A549 (cell line): Measurements from ENCODE around the gene RTKN2. TPM values are rescaled to one million over a fixed set of nuclear protein-coding genes. Genes with fewer than 3 reads are reported as not detected.

Experiments used
- ATAC-seq, 2 experiments: fragments of 200-7000 bp in 1 of 2; fragments of >200 bp in 1 of 2; cut with Nextera tagmentation in 1 of 2; cut with Tn5 transposase in 1 of 2; 3 replicates each; pipeline versions ENCODE4 v1.8.0 to v1.9.1; 2018 to 2020; ENCODE audit warnings: mild to moderate bottlenecking in 1 of 2, moderate library complexity in 1 of 2
- CTCF ChIA-PET: fragments of 300-600 bp; sonication (Branson Sonifier 250); formaldehyde crosslinking; extraction: SDS; loops from one replicate; lab custom pipeline; 2021; ENCODE audit warnings: antibody characterized with exemption, inconsistent platforms; lab: Yijun Ruan, JAX
- POLR2A ChIA-PET: fragments of 350-600 bp; formaldehyde crosslinking; extraction: SDS; loops from one replicate; lab custom pipeline; 2021; ENCODE audit warnings: antibody characterized with exemption, inconsistent platforms; lab: Yijun Ruan, JAX
- DNase-seq, 2 experiments: peaks; one replicate each; pipeline versions ENCODE4 v3.0.0 to v3.0.0-alpha.2; 2011 to 2016; ENCODE audit warnings: low read depth in 1 of 2, low spot score in 1 of 2
- FAIRE-seq: peaks from 2 replicates; lab custom pipeline; 2011; peaks lifted over from hg19 to GRCh38; lab: Jason Lieb, UNC
- H3K27ac ChIP-seq, 2 experiments: fragments of >200 bp; sonication (Bioruptor Twin); formaldehyde crosslinking; 3 replicates each; pipeline ENCODE4 v1.5.1; 2016 to 2017
- H3K4me1 ChIP-seq: fragments of >200 bp; sonication (Bioruptor Twin); formaldehyde crosslinking; 3 replicates; pipeline ENCODE4 v1.6.1; 2016
- H3K4me2 ChIP-seq: fragments of >200 bp; sonication (Bioruptor Twin); formaldehyde crosslinking; 3 replicates; pipeline ENCODE4 v1.6.1; 2016
- H3K4me3 ChIP-seq: fragments of >200 bp; sonication (Bioruptor Twin); formaldehyde crosslinking; 3 replicates; pipeline ENCODE4 v1.5.1; 2016
- H3K9me3 ChIP-seq: fragments of >200 bp; sonication (Bioruptor Twin); formaldehyde crosslinking; 3 replicates; pipeline ENCODE4 v1.6.1; 2016
- BHLHE40 ChIP-seq: IDR thresholded peaks from 2 replicates; pipeline ENCODE4 v1.6.1; 2012; ENCODE audit warnings: low read depth, low read length, inconsistent platforms
- CEBPB ChIP-seq, 2 experiments: fragments of >200 bp in 1 of 2; sonication (Bioruptor Twin) in 1 of 2; formaldehyde crosslinking in 1 of 2; IDR thresholded peaks; 2 replicates each; pipeline ENCODE4 v1.6.1; 2012 to 2016
- E2F6 ChIP-seq: IDR thresholded peaks from 2 replicates; pipeline ENCODE4 v1.6.1; 2012; ENCODE audit warnings: low read depth, borderline replicate concordance
- EHMT2 ChIP-seq: fragments of 200-600 bp; sonication (generic); IDR thresholded peaks from 2 replicates; pipeline ENCODE4 v1.6.1; 2016; ENCODE audit warnings: antibody characterized with exemption, low read depth, mild to moderate bottlenecking, moderate library complexity
- ELK1 ChIP-seq: fragments of 150-350 bp; IDR thresholded peaks from 2 replicates; pipeline ENCODE4 v1.6.1; 2014; ENCODE audit warnings: low read depth, mild to moderate bottlenecking, low read length
- FOSB ChIP-seq: fragments of 250-450 bp; sonication (Bioruptor Pico); IDR thresholded peaks from 2 replicates; pipeline ENCODE4 v1.5.0; 2020; ENCODE audit warnings: mild to moderate bottlenecking, moderate library complexity
- HMGXB4 ChIP-seq: fragments of 250-450 bp; sonication (Bioruptor Pico); IDR thresholded peaks from 2 replicates; pipeline ENCODE4 v1.5.0; 2021; ENCODE audit warnings: mild to moderate bottlenecking, moderate library complexity, borderline replicate concordance
- HOXA7 ChIP-seq: fragments of 250-450 bp; sonication (Bioruptor Pico); IDR thresholded peaks from 2 replicates; pipeline ENCODE4 v1.5.0; 2020; ENCODE audit warnings: mild to moderate bottlenecking, moderate library complexity
- HOXB13 ChIP-seq: fragments of 250-450 bp; sonication (Bioruptor Pico); IDR thresholded peaks from 2 replicates; pipeline ENCODE4 v1.5.0; 2020; ENCODE audit warnings: low read depth, mild to moderate bottlenecking, moderate library complexity
- HOXB5 ChIP-seq: fragments of 250-450 bp; sonication (Bioruptor Pico); IDR thresholded peaks from 2 replicates; pipeline ENCODE4 v1.5.0; 2020; ENCODE audit warnings: mild to moderate bottlenecking, moderate library complexity
- KDM5A ChIP-seq: fragments of 200-600 bp; sonication (generic); IDR thresholded peaks from 2 replicates; pipeline ENCODE4 v1.6.1; 2016; ENCODE audit warnings: antibody characterized with exemption, mild to moderate bottlenecking
- MAZ ChIP-seq: fragments of 150-350 bp; IDR thresholded peaks from 2 replicates; pipeline ENCODE4 v1.6.1; 2014; ENCODE audit warnings: antibody characterized with exemption, low read depth, low read length, borderline replicate concordance
- NPAS2 ChIP-seq: fragments of 250-450 bp; sonication (Bioruptor Pico); IDR thresholded peaks from 2 replicates; pipeline ENCODE4 v1.8.0; 2022; ENCODE audit warnings: mild to moderate bottlenecking, moderate library complexity, borderline replicate concordance
- POLR2A ChIP-seq: IDR thresholded peaks from 2 replicates; pipeline ENCODE4 v1.6.1; 2012; ENCODE audit warnings: mild to moderate bottlenecking, low read length
- POLR2AphosphoS2 ChIP-seq: conservative IDR thresholded peaks from 2 replicates; pipeline ENCODE4 v1.6.1; 2012; ENCODE audit warnings: low read length, improper control_type of control experiment, inconsistent platforms
- RARB ChIP-seq: fragments of 250-450 bp; sonication (Bioruptor Pico); IDR thresholded peaks from 2 replicates; pipeline ENCODE4 v1.8.0; 2021; ENCODE audit warnings: mild to moderate bottlenecking, moderate library complexity
- RCOR1 ChIP-seq: fragments of 150-350 bp; IDR thresholded peaks from 2 replicates; pipeline ENCODE4 v1.6.1; 2014; ENCODE audit warnings: antibody characterized with exemption, low read length, low read depth
- REST ChIP-seq: fragments of 200-600 bp; sonication (generic); IDR thresholded peaks from 2 replicates; pipeline ENCODE4 v1.6.1; 2016; ENCODE audit warnings: antibody characterized with exemption, mild to moderate bottlenecking, moderate library complexity
- RFX5 ChIP-seq: fragments of 450-650 bp; IDR thresholded peaks from 2 replicates; pipeline ENCODE4 v1.7.1; 2014; ENCODE audit warnings: antibody characterized with exemption, mild to moderate bottlenecking, moderate library complexity
- SREBF2 ChIP-seq: fragments of 450-650 bp; IDR thresholded peaks from 2 replicates; pipeline ENCODE4 v1.6.1; 2014; ENCODE audit warnings: mild to moderate bottlenecking, moderate library complexity
- USF2 ChIP-seq: fragments of 450-650 bp; IDR thresholded peaks from 2 replicates; pipeline ENCODE4 v1.6.1; 2014; ENCODE audit warnings: antibody characterized with exemption
- ZFP36 ChIP-seq: fragments of 450-650 bp; IDR thresholded peaks from 2 replicates; pipeline ENCODE4 v1.6.1; 2014; ENCODE audit warnings: borderline replicate concordance; ENCODE audit not compliant: partially characterized antibody
- ZNF302 ChIP-seq: fragments of 250-450 bp; sonication (Bioruptor Pico); IDR thresholded peaks from 2 replicates; pipeline ENCODE4 v1.9.0; 2021; ENCODE audit warnings: inconsistent platforms, mild to moderate bottlenecking, moderate library complexity
- ZSCAN20 ChIP-seq: fragments of 250-450 bp; sonication (Bioruptor Pico); IDR thresholded peaks from 2 replicates; pipeline ENCODE4 v1.8.0; 2022; ENCODE audit warnings: mild to moderate bottlenecking, moderate library complexity
- WGBS: methylation state at CpG from one replicate; pipeline ENCODE4 v1.1.6; 2017; ENCODE audit errors: missing lambda C conversion rate; 5-methylcytosine and 5-hydroxymethylcytosine counted together
- polyA plus RNA-seq, 4 experiments: library from polyadenylated mRNA; depleted of rRNA in 3 of 4; stranded (reverse); fragments of >200 nt; fragmentation: RNase III in 1 of 4; extraction: RNeasy Plus Mini Kit Qiagen cat#74134 plus additional on column Dnase treatment in 1 of 4; gene quantifications; 2 replicates in 3 of 4; 3 replicates in 1 of 4; pipeline ENCODE4 v1.2.3, GENCODE V29; 2011 to 2017

Gene RTKN2
- polyA plus RNA-seq, 2 of the 4 experiments (the other 2 are of a cell fraction) = 1.8 to 2.4 TPM

GRCh38 chr10:62305813-62306212, 37.2 kb upstream of the RTKN2 start:
- CTCF ChIA-PET = no interaction called here
- no peak overlapping the region for H3K4me2 ChIP-seq
- no peak for DNase-seq
- no peak for ATAC-seq
- FAIRE-seq = no peak
- no peak for TF ChIP-seq EHMT2
- no peak for TF ChIP-seq HMGXB4
- no peak for TF ChIP-seq RCOR1
- TF ChIP-seq ZNF302 (CRISPR knock-in tag) = no peak
- no peak for TF ChIP-seq USF2
- no peak for TF ChIP-seq POLR2AphosphoS2
- TF ChIP-seq ZSCAN20 (CRISPR knock-in tag) = no peak
- TF ChIP-seq KDM5A = no peak
- TF ChIP-seq RFX5 = no peak
- TF ChIP-seq E2F6 = no peak
- no peak for TF ChIP-seq HOXB5 (CRISPR knock-in tag)
- no peak for TF ChIP-seq BHLHE40
- TF ChIP-seq REST = no peak
- no peak for TF ChIP-seq ZFP36
- TF ChIP-seq, all 56 proteins: peak for 0
- Histone ChIP-seq H3K4me3 (no peak overlapping the region), H3K4me1 (no peaks in the 10 kb centered on the region), H3K27ac (no peak overlapping the region), H3K9me3 (0 out of 3 replicates have a peak, but pooled peaks cover 3% of the 10 kb centered on the region)
- POLR2A ChIA-PET = no interaction called here
- WGBS = 53% methylated on average over 1 of the region's 1 CpG

GRCh38 chr10:62303922-62304321, 35.3 kb upstream of the RTKN2 start:
- Histone ChIP-seq H3K9me3 (0 out of 3 replicates have a peak, but pooled peaks cover 3% of the 10 kb centered on the region), H3K4me3 (no peak overlapping the region), H3K4me2 (no peak overlapping the region), H3K4me1 (no peaks in the 10 kb centered on the region), H3K27ac (no peak overlapping the region)
- POLR2A ChIA-PET = no interaction called here
- CTCF ChIA-PET = no interaction called here
- ATAC-seq (no peak), DNase-seq (no peak), FAIRE-seq (no peak)
- WGBS = 76% methylated on average over 7 of the region's 7 CpGs
- no peak for TF ChIP-seq ZSCAN20 (CRISPR knock-in tag)
- TF ChIP-seq CEBPB (IDR thresholded peaks at IDR 0.05) = no peak
- TF ChIP-seq HOXB13 (CRISPR knock-in tag) = no peak
- TF ChIP-seq KDM5A = no peak
- TF ChIP-seq BHLHE40 = no peak
- no peak for TF ChIP-seq ELK1
- TF ChIP-seq MAZ = no peak
- TF ChIP-seq RARB (CRISPR knock-in tag) = no peak
- TF ChIP-seq HMGXB4 = no peak
- TF ChIP-seq NPAS2 (CRISPR knock-in tag) = no peak
- TF ChIP-seq POLR2A = no peak
- TF ChIP-seq SREBF2 = no peak
- no peak for TF ChIP-seq HOXA7 (CRISPR knock-in tag)
- no peak for TF ChIP-seq ZFP36
- no peak for TF ChIP-seq FOSB
